Measurements from ENCODE around the gene CHST8.

The CHST8 gene

GRCh38 chr19:33630880-33631608 lies 9.3 kb downstream of the CHST8 start:
- no peak for DNase-seq (ENCODE audit: low read depth)
- no peak for TF ChIP-seq CTCF (IDR thresholded peaks at IDR 0.05; ENCODE audit: insufficient read depth, low read depth, low read length, missing control alignments)
- H3K4me3 ChIP-seq (ENCODE audit: low read depth, low read length): no peak overlapping the region

GRCh38 chr19:33631609-33631973 lies 9.8 kb downstream of the CHST8 start:
- DNase-seq (ENCODE audit: low read depth): no peak
- TF ChIP-seq CTCF (IDR thresholded peaks at IDR 0.05; ENCODE audit: insufficient read depth, low read depth, low read length, missing control alignments): no peak
- no peak overlapping the region for H3K4me3 ChIP-seq (ENCODE audit: low read depth, low read length)

- no peak overlapping the region for H3K4me3 ChIP-seq (ENCODE audit: low read depth, low read length)
- no peak for TF ChIP-seq CTCF (IDR thresholded peaks at IDR 0.05; ENCODE audit: insufficient read depth, low read depth, low read length, missing control alignments)
- DNase-seq (ENCODE audit: low read depth): no peak
Observed at GRCh38 chr19:33634361-33635091, 12.8 kb downstream of the CHST8 start.

- DNase-seq (ENCODE audit: low read depth): no peak
- TF ChIP-seq CTCF (IDR thresholded peaks at IDR 0.05; ENCODE audit: insufficient read depth, low read depth, low read length, missing control alignments): no peak
- no peak overlapping the region for H3K4me3 ChIP-seq (ENCODE audit: low read depth, low read length)
Observed at GRCh38 chr19:33638167-33639034, 16.6 kb downstream of the CHST8 start.

GRCh38 chr19:33639035-33639681 lies 17.4 kb downstream of the CHST8 start:
- no peak for DNase-seq (ENCODE audit: low read depth)
- no peak for TF ChIP-seq CTCF (IDR thresholded peaks at IDR 0.05; ENCODE audit: insufficient read depth, low read depth, low read length, missing control alignments)
- H3K4me3 ChIP-seq (ENCODE audit: low read depth, low read length): no peak overlapping the region

GRCh38 chr19:33640773-33641172 lies 19.0 kb downstream of the CHST8 start:
- TF ChIP-seq CTCF (IDR thresholded peaks at IDR 0.05; ENCODE audit: insufficient read depth, low read depth, low read length, missing control alignments): no peak
- DNase-seq (ENCODE audit: low read depth): no peak
- no peak overlapping the region for H3K4me3 ChIP-seq (ENCODE audit: low read depth, low read length)

Data from GM12865 (cell line).